PC-9 (cell line): ENCODE results near the gene MRM2. TPM values are rescaled to one million over a fixed set of nuclear protein-coding genes. Genes with fewer than 3 reads are reported as not detected.

Experiments
- BruUV-seq: library from RNA; stranded (reverse); fragments of 400-500 nt; replicated peaks from 2 replicates; lab custom pipeline; 2021; lab: Mats Ljungman, UMichigan
- CTCF ChIA-PET: fragments of 300-600 bp; sonication (Branson Sonifier 250); formaldehyde crosslinking; loops from one replicate; lab custom pipeline; 2022; ENCODE audit warnings: antibody characterized with exemption; lab: Charles Lee
- POLR2A ChIA-PET: fragments of 300-600 bp; sonication (Branson Sonifier 250); formaldehyde crosslinking; loops from one replicate; lab custom pipeline; 2022; ENCODE audit warnings: antibody characterized with exemption; ENCODE audit not compliant: unreplicated experiment; lab: Charles Lee
- DNase-seq, 2 experiments: peaks; one replicate each; pipeline versions ENCODE4 v3.0.0 to v3.0.0-alpha.2; 2015 to 2022; ENCODE audit warnings: mixed read lengths in 1 of 2
- H2AFZ ChIP-seq: fragments of 200-600 bp; sonication (generic); 2 replicates; pipeline ENCODE4 v1.8.1; 2017; ENCODE audit warnings: antibody characterized with exemption
- H3F3A ChIP-seq: fragments of 200-600 bp; sonication (generic); 2 replicates; pipeline ENCODE4 v1.8.1; 2017; ENCODE audit warnings: antibody characterized with exemption, mild to moderate bottlenecking, low read depth; ENCODE audit not compliant: insufficient read depth
- H3K27ac ChIP-seq: fragments of 200-600 bp; sonication (generic); 2 replicates; pipeline ENCODE4 v1.6.1; 2016; ENCODE audit warnings: mixed run types
- H3K27me3 ChIP-seq: fragments of 200-600 bp; sonication (generic); 2 replicates; pipeline ENCODE4 v1.6.1; 2016; ENCODE audit warnings: low read depth, mixed run types; ENCODE audit not compliant: insufficient read depth
- H3K36me3 ChIP-seq: fragments of 200-600 bp; sonication (generic); 2 replicates; pipeline ENCODE4 v1.6.1; 2016; ENCODE audit warnings: low read depth, mixed run types
- H3K4me1 ChIP-seq: fragments of 200-600 bp; sonication (generic); replicated peaks from 2 replicates; pipeline ENCODE4 v1.6.1; 2016; ENCODE audit warnings: mixed run types; ENCODE audit not compliant: insufficient read depth
- H3K4me2 ChIP-seq: fragments of 200-600 bp; sonication (generic); 2 replicates; pipeline ENCODE4 v1.6.1; 2017; ENCODE audit warnings: mixed run types
- H3K4me3 ChIP-seq: fragments of 200-600 bp; sonication (generic); 2 replicates; pipeline ENCODE4 v1.6.1; 2016; ENCODE audit warnings: mixed run types
- H3K79me2 ChIP-seq: fragments of 200-600 bp; sonication (generic); 2 replicates; pipeline ENCODE4 v1.6.1; 2017; ENCODE audit warnings: low read depth, mixed run types
- H3K9me2 ChIP-seq: fragments of 200-600 bp; sonication (generic); 2 replicates; pipeline ENCODE4 v1.8.1; 2017; ENCODE audit warnings: mild to moderate bottlenecking; ENCODE audit not compliant: insufficient read depth
- H3K9me3 ChIP-seq: fragments of 200-600 bp; sonication (generic); 2 replicates; pipeline ENCODE4 v1.8.1; 2016; ENCODE audit warnings: low read depth; ENCODE audit not compliant: insufficient read depth
- H4K20me1 ChIP-seq: fragments of 200-600 bp; sonication (generic); 2 replicates; pipeline ENCODE4 v1.8.1; 2017; ENCODE audit not compliant: insufficient read depth
- EZH2 ChIP-seq: fragments of 200-600 bp; sonication (generic); IDR thresholded peaks from 2 replicates; pipeline ENCODE4 v1.8.0; 2017; ENCODE audit warnings: antibody characterized with exemption, low read depth
- intact Hi-C: fragments of 100-400 bp; cut with micrococcal nuclease; formaldehyde crosslinking; loops from one replicate; pipeline ENCODE4 v1.10.0; 2022; ENCODE audit not compliant: unreplicated experiment
- total RNA-seq: library from RNA; stranded (reverse); gene quantifications from 2 replicates; pipeline ENCODE4 v1.2.3, GENCODE V29; 2021
- TF ChIP-seq, protein P1 (sequence below): fragments of 200-600 bp; sonication (generic); conservative IDR thresholded peaks from 2 replicates; pipeline ENCODE4 v1.6.1; 2017; ENCODE audit warnings: mixed run types, antibody characterized with exemption, mild to moderate bottlenecking, moderate library complexity

Gene MRM2
- total RNA-seq, 1 experiment from 2014 or later: 36.8 TPM

- H3K9me3 ChIP-seq: no peaks in the 10 kb centered on the region
- no peaks in the 10 kb centered on the region for H3F3A ChIP-seq
- H4K20me1 ChIP-seq: 0 out of 2 replicates have a peak, but pooled peaks cover 8% of the 10 kb centered on the region
- no TSS peak for BruUV-seq
- no peak overlapping the region for H3K27ac ChIP-seq
- H3K4me2 ChIP-seq: no peak overlapping the region
- H3K36me3 ChIP-seq: no peaks in the 10 kb centered on the region
- H3K4me1 ChIP-seq: peaks cover 3% of the 10 kb centered on the region
- no peaks in the 10 kb centered on the region for H3K79me2 ChIP-seq
- peak in 1 of 2 experiments; percentile 47 for DNase-seq
- no peak overlapping the region for H2AFZ ChIP-seq
- H3K4me3 ChIP-seq: no peak overlapping the region
- POLR2A ChIA-PET: no interaction called here
- intact Hi-C loops: no loop called here
- H3K9me2 ChIP-seq: no peaks in the 10 kb centered on the region
- H3K27me3 ChIP-seq: no peaks in the 10 kb centered on the region
- CTCF ChIA-PET: no interaction called here
- TF ChIP-seq, protein P1, sequence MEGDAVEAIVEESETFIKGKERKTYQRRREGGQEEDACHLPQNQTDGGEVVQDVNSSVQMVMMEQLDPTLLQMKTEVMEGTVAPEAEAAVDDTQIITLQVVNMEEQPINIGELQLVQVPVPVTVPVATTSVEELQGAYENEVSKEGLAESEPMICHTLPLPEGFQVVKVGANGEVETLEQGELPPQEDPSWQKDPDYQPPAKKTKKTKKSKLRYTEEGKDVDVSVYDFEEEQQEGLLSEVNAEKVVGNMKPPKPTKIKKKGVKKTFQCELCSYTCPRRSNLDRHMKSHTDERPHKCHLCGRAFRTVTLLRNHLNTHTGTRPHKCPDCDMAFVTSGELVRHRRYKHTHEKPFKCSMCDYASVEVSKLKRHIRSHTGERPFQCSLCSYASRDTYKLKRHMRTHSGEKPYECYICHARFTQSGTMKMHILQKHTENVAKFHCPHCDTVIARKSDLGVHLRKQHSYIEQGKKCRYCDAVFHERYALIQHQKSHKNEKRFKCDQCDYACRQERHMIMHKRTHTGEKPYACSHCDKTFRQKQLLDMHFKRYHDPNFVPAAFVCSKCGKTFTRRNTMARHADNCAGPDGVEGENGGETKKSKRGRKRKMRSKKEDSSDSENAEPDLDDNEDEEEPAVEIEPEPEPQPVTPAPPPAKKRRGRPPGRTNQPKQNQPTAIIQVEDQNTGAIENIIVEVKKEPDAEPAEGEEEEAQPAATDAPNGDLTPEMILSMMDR: no peak
- TF ChIP-seq EZH2: no peak
Observed at GRCh38 chr7:2276107-2276506, 34.1 kb upstream of the MRM2 start.

DNA sequence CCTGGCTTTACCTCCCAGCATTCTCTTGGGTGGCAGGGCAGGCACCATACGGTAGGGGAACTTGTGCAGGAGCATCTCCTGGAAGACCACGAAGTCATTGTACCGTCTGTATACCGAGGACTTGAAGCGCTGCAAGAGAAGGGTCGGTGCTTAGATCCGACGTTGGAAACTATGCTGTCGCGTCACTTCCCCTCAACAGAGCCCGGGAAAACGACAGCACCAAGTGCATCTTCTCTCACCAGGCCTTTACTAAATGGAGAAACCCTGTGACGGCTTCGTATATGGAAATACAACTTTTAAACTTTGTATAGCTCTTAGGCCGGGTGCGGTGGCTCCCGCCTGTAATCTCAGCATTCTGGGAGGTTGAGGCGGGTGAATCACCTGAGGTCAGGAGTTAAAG, 33.1 kb upstream of the MRM2 start:
- Histone ChIP-seq H4K20me1 (0 out of 2 replicates have a peak, but pooled peaks cover 8% of the 10 kb centered on the region), H3K4me2 (no peak overlapping the region), H3K9me3 (no peaks in the 10 kb centered on the region), H3K4me1 (peaks cover 13% of the 10 kb centered on the region), H3K27ac (no peak overlapping the region), H3K4me3 (no peak overlapping the region), H3F3A (peaks cover 9% of the 10 kb centered on the region), H2AFZ (no peak overlapping the region), H3K27me3 (no peaks in the 10 kb centered on the region), H3K9me2 (no peaks in the 10 kb centered on the region), H3K79me2 (no peaks in the 10 kb centered on the region), H3K36me3 (no peaks in the 10 kb centered on the region)
- intact Hi-C loops: no loop called here
- DNase-seq: no peak
- TF ChIP-seq EZH2: no peak
- TF ChIP-seq, protein P1: no peak
- CTCF ChIA-PET: no interaction called here
- BruUV-seq: no TSS peak
- POLR2A ChIA-PET: no interaction called here

GRCh38 chr7:2274666-2275065, 32.7 kb upstream of the MRM2 start:
- CTCF ChIA-PET: no interaction called here
- H3K27ac ChIP-seq: no peak overlapping the region

More at GRCh38 chr7:2274666-2275065, 32.7 kb upstream of the MRM2 start:
- H3K9me3 ChIP-seq: no peaks in the 10 kb centered on the region
- H4K20me1 ChIP-seq: 0 out of 2 replicates have a peak, but pooled peaks cover 8% of the 10 kb centered on the region
- peaks cover 18% of the 10 kb centered on the region for H3K4me1 ChIP-seq
- DNase-seq: no peak
- no peaks in the 10 kb centered on the region for H3K27me3 ChIP-seq
- peaks cover 14% of the 10 kb centered on the region for H3F3A ChIP-seq
- POLR2A ChIA-PET: no interaction called here
- no peak overlapping the region for H2AFZ ChIP-seq
- no peak for TF ChIP-seq EZH2
- TF ChIP-seq, protein P1: no peak
- no peaks in the 10 kb centered on the region for H3K36me3 ChIP-seq
- H3K4me2 ChIP-seq: no peak overlapping the region
- intact Hi-C loops: no loop called here
- BruUV-seq: no TSS peak
- H3K9me2 ChIP-seq: no peaks in the 10 kb centered on the region
- no peak overlapping the region for H3K4me3 ChIP-seq
- H3K79me2 ChIP-seq: no peaks in the 10 kb centered on the region
